Measurements from ENCODE around the gene ACTBL2.

GRCh38 chr5:57499262-57500050, 16.8 kb upstream of the ACTBL2 start:
- TF ChIP-seq CTCF (IDR thresholded peaks at IDR 0.05) (peak; percentile 92), ELK1 (IDR thresholded peaks at IDR 0.05; ENCODE audit: low read depth, low read length) (no peak), MYC (IDR thresholded peaks at IDR 0.05; ENCODE audit: borderline replicate concordance, low read length) (no peak), POLR2A (IDR thresholded peaks at IDR 0.05; ENCODE audit: low read length) (no peak), HMGXB4 (CRISPR knock-in tag; IDR thresholded peaks at IDR 0.05; ENCODE audit: borderline replicate concordance) (no peak), JUNB (IDR thresholded peaks at IDR 0.05) (no peak), RFX5 (IDR thresholded peaks at IDR 0.05) (no peak), EP300 (IDR thresholded peaks at IDR 0.05) (no peak), ZSCAN20 (CRISPR knock-in tag; IDR thresholded peaks at IDR 0.05) (no peak; the same call in 1 of the 2 replicates)

Data from A549 (cell line).